K562 (cell line): Measurements from ENCODE around the gene SLC4A5. TPM values are rescaled to one million over a fixed set of nuclear protein-coding genes. Genes with fewer than 3 reads are reported as not detected.

Source experiments
- ATF7 ChIP-seq: fragments of 450-650 bp; IDR thresholded peaks from 2 replicates; pipeline ENCODE4 v1.7.1; 2014; ENCODE audit warnings: mild to moderate bottlenecking, moderate library complexity
- CBX1 ChIP-seq: sonication (generic); IDR thresholded peaks from 2 replicates; pipeline ENCODE4 v1.6.1; 2016; ENCODE audit warnings: antibody characterized with exemption, low read depth, mild to moderate bottlenecking
- CC2D1A ChIP-seq: fragments of 450-650 bp; IDR thresholded peaks from 2 replicates; pipeline ENCODE4 v1.6.1; 2017; ENCODE audit warnings: mild to moderate bottlenecking
- CREB1 ChIP-seq, 2 experiments: sonication (generic) in 1 of 2; formaldehyde crosslinking in 1 of 2; IDR thresholded peaks; 2 replicates each; pipeline versions ENCODE4 v1.6.1 to v1.8.0; 2012 to 2022; ENCODE audit warnings: inconsistent platforms in 1 of 2, mild to moderate bottlenecking in 1 of 2, missing genetic modification reagents in 1 of 2, moderate library complexity in 1 of 2
- DNMT1 ChIP-seq: fragments of 450-650 bp; IDR thresholded peaks from 2 replicates; pipeline ENCODE4 v1.6.1; 2016; ENCODE audit warnings: antibody characterized with exemption, mild to moderate bottlenecking
- ELK3 ChIP-seq: fragments of 450-650 bp; formaldehyde crosslinking; IDR thresholded peaks from 2 replicates; pipeline ENCODE4 v1.4.0; 2020; ENCODE audit warnings: mild to moderate bottlenecking
- FOXA3 ChIP-seq, 2 experiments: fragments of 450-650 bp in 1 of 2; sonication (generic) in 1 of 2; formaldehyde crosslinking; IDR thresholded peaks in 1 of 2; conservative IDR thresholded peaks in 1 of 2; 2 replicates each; pipeline versions ENCODE4 v1.4.0 to v1.8.0; 2020 to 2022; ENCODE audit warnings: mild to moderate bottlenecking in 2 of 2, missing genetic modification reagents in 1 of 2
- HIVEP1 ChIP-seq: fragments of 250-450 bp; sonication (Bioruptor Pico); IDR thresholded peaks from 2 replicates; pipeline ENCODE4 v1.4.0; 2020; ENCODE audit warnings: mild to moderate bottlenecking
- NR3C1 ChIP-seq: sonication (generic); formaldehyde crosslinking; IDR thresholded peaks from 2 replicates; pipeline ENCODE4 v1.8.1; 2022; ENCODE audit warnings: missing genetic modification reagents
- PHB ChIP-seq: fragments of 250-450 bp; sonication (Bioruptor Pico); IDR thresholded peaks from 2 replicates; pipeline ENCODE4 v1.5.0; 2021
- RBM17 ChIP-seq: fragments of 200-400 bp; formaldehyde crosslinking; IDR thresholded peaks from 2 replicates; pipeline ENCODE4 v1.6.1; 2017; ENCODE audit warnings: low read depth, mild to moderate bottlenecking, low read length, borderline replicate concordance
- STAG1 ChIP-seq: sonication (generic); formaldehyde crosslinking; IDR thresholded peaks from 2 replicates; pipeline ENCODE4 v1.5.0; 2020; ENCODE audit warnings: missing genetic modification reagents, borderline replicate concordance
- TEAD1 ChIP-seq, 2 experiments: fragments of 450-650 bp in 1 of 2; sonication (generic) in 1 of 2; formaldehyde crosslinking; IDR thresholded peaks; 2 replicates each; pipeline versions ENCODE4 v1.4.0 to v1.8.0; 2020 to 2022; ENCODE audit warnings: mild to moderate bottlenecking in 2 of 2, missing genetic modification reagents in 1 of 2
- TEAD4 ChIP-seq, 2 experiments: sonication (generic) in 1 of 2; formaldehyde crosslinking in 1 of 2; IDR thresholded peaks; 2 replicates each; pipeline versions ENCODE4 v1.6.1 to v1.8.0; 2012 to 2022; ENCODE audit warnings: borderline replicate concordance in 1 of 2, inconsistent platforms in 1 of 2, low read length in 1 of 2, mild to moderate bottlenecking in 1 of 2, missing genetic modification reagents in 1 of 2
- ZKSCAN1 ChIP-seq: fragments of 150-350 bp; IDR thresholded peaks from 2 replicates; pipeline ENCODE4 v1.6.1; 2016; ENCODE audit warnings: low read depth, low read length
- ZNF347 ChIP-seq: fragments of 450-650 bp; formaldehyde crosslinking; IDR thresholded peaks from 2 replicates; pipeline ENCODE4 v1.4.0; 2020; ENCODE audit warnings: low read depth, mild to moderate bottlenecking, moderate library complexity
- ZNF586 ChIP-seq: fragments of 450-650 bp; formaldehyde crosslinking; conservative IDR thresholded peaks from 2 replicates; pipeline ENCODE4 v1.4.0; 2020; ENCODE audit warnings: mild to moderate bottlenecking, moderate library complexity
- ZNF639 ChIP-seq, 2 experiments: fragments of 200-800 bp in 1 of 2; sonication (Bioruptor generic) in 1 of 2; sonication (generic) in 1 of 2; formaldehyde crosslinking in 1 of 2; IDR thresholded peaks in 1 of 2; conservative IDR thresholded peaks in 1 of 2; 2 replicates each; pipeline versions ENCODE4 v1.5.0 to v1.6.1; 2016 to 2020; ENCODE audit warnings: missing compliant biosample characterization in 1 of 2, missing genetic modification characterization in 1 of 2, missing genetic modification reagents in 1 of 2
- ZSCAN29 ChIP-seq: fragments of 450-650 bp; IDR thresholded peaks from 2 replicates; pipeline ENCODE4 v1.6.1; 2017
- polyA plus RNA-seq, 8 experiments: library from polyadenylated mRNA; depleted of rRNA in 4 of 8; stranded (reverse) in 5 of 8; unstranded in 3 of 8; fragments of >200 nt; fragmentation: Nextera tagmentation in 2 of 8; fragmentation: Illumina TruSeq in 1 of 8; extraction: Ambion mirVana in 2 of 8; extraction: Trizol in 1 of 8; gene quantifications; 2 replicates each; pipeline versions ENCODE4 v1.2.1 to v1.2.3, GENCODE V29; 2011 to 2014; ENCODE audit warnings: inconsistent platforms in 1 of 8, missing spikeins in 1 of 8
- total RNA-seq, 7 experiments: library from RNA; depleted of rRNA in 6 of 7; stranded (reverse); fragments of >200 nt in 6 of 7; fragmentation: Illumina TruSeq in 2 of 7; extraction: Trizol in 2 of 7; gene quantifications; 2 replicates each; pipeline versions ENCODE4 v1.2.1 to v1.2.3, GENCODE V29; 2011 to 2021; ENCODE audit warnings: low replicate concordance in 1 of 7
- TF ChIP-seq, protein P1 (sequence below): fragments of 250-450 bp; sonication (Bioruptor Pico); IDR thresholded peaks from 2 replicates; pipeline ENCODE4 v1.9.0; 2021; ENCODE audit warnings: mild to moderate bottlenecking, inconsistent platforms
- TF ChIP-seq, protein P2 (sequence below): IDR thresholded peaks from 2 replicates; pipeline ENCODE4 v1.6.1; 2014; ENCODE audit warnings: antibody characterized with exemption

SLC4A5 gene
- total and polyA plus RNA-seq, 9 of the 15 experiments (the other 6 are each of a cell fraction or from before 2014, with no cell fraction given), result 0.03 to 0.77 (median 0.14) TPM; not detected in 1

GRCh38 chr2:74250189-74250631, 93.0 kb downstream of the SLC4A5 start (continued):
- no peak for TF ChIP-seq ZNF639 (CRISPR knock-in tag; conservative IDR thresholded peaks at IDR 0.05 in 1 of 2, IDR thresholded peaks at IDR 0.05 in 1 of 2)
- TF ChIP-seq ZNF347 (CRISPR knock-in tag), result no peak
- TF ChIP-seq DNMT1, result no peak
- TF ChIP-seq CBX1, result no peak
- TF ChIP-seq HIVEP1 (CRISPR knock-in tag), result no peak
- no peak for TF ChIP-seq FOXA3 (CRISPR knock-in tag; conservative IDR thresholded peaks at IDR 0.05 in 1 of 2, IDR thresholded peaks at IDR 0.05 in 1 of 2)
- TF ChIP-seq ZNF586 (CRISPR knock-in tag), result no peak
- no peak for TF ChIP-seq ATF7
- no peak for TF ChIP-seq RBM17
- no peak for TF ChIP-seq ELK3 (CRISPR knock-in tag)
- TF ChIP-seq TEAD1 (CRISPR knock-in tag; IDR thresholded peaks at IDR 0.05), result no peak
- TF ChIP-seq ZSCAN29, result no peak
- peak; percentile 43; the same call in 1 of the 2 replicates for TF ChIP-seq CC2D1A
- TF ChIP-seq ZKSCAN1, result 0 out of 2 replicates have a peak, but pooled peaks have one; percentile 11
- TF ChIP-seq CREB1 (IDR thresholded peaks at IDR 0.05), result no peak
- TF ChIP-seq CREB1 (CRISPR knock-in tag; IDR thresholded peaks at IDR 0.05), result 0 out of 2 replicates have a peak, but pooled peaks have one; percentile 16
- TF ChIP-seq NR3C1 (CRISPR knock-in tag), result no peak
- TF ChIP-seq, protein P1, sequence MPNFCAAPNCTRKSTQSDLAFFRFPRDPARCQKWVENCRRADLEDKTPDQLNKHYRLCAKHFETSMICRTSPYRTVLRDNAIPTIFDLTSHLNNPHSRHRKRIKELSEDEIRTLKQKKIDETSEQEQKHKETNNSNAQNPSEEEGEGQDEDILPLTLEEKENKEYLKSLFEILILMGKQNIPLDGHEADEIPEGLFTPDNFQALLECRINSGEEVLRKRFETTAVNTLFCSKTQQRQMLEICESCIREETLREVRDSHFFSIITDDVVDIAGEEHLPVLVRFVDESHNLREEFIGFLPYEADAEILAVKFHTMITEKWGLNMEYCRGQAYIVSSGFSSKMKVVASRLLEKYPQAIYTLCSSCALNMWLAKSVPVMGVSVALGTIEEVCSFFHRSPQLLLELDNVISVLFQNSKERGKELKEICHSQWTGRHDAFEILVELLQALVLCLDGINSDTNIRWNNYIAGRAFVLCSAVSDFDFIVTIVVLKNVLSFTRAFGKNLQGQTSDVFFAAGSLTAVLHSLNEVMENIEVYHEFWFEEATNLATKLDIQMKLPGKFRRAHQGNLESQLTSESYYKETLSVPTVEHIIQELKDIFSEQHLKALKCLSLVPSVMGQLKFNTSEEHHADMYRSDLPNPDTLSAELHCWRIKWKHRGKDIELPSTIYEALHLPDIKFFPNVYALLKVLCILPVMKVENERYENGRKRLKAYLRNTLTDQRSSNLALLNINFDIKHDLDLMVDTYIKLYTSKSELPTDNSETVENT (CRISPR knock-in tag), result no peak
- TF ChIP-seq STAG1, result peak; percentile 38; the same call in 1 of the 2 replicates
- TF ChIP-seq, protein P2, sequence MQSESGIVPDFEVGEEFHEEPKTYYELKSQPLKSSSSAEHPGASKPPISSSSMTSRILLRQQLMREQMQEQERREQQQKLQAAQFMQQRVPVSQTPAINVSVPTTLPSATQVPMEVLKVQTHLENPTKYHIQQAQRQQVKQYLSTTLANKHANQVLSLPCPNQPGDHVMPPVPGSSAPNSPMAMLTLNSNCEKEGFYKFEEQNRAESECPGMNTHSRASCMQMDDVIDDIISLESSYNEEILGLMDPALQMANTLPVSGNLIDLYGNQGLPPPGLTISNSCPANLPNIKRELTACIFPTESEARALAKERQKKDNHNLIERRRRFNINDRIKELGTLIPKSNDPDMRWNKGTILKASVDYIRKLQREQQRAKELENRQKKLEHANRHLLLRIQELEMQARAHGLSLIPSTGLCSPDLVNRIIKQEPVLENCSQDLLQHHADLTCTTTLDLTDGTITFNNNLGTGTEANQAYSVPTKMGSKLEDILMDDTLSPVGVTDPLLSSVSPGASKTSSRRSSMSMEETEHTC, result no peak
- TF ChIP-seq TEAD4 (IDR thresholded peaks at IDR 0.05; ENCODE audit: low read length), result no peak
- no peak for TF ChIP-seq TEAD4 (CRISPR knock-in tag; IDR thresholded peaks at IDR 0.05; ENCODE audit: borderline replicate concordance)
- no peak for TF ChIP-seq PHB (CRISPR knock-in tag)
